ENCODE results near the gene MRPS31.

MRPS31 gene

GRCh38 chr13:40765602-40766001 lies 5.4 kb downstream of the MRPS31 start:
- DNase-seq (ENCODE audit: low spot score), result no peak
- in situ Hi-C loops (cut with MboI; ENCODE audit: low pct_unique_long_range_greater_than_20kb, low sequenced_read_pairs, unreplicated experiment), result no loop called here
- no peak for TF ChIP-seq CTCF (IDR thresholded peaks at IDR 0.05; ENCODE audit: extremely low read depth, insufficient read depth, missing control alignments)

GRCh38 chr13:40764587-40765403 lies 6.2 kb downstream of the MRPS31 start:
- no peak for DNase-seq (ENCODE audit: low spot score)
- no peak for TF ChIP-seq CTCF (IDR thresholded peaks at IDR 0.05; ENCODE audit: extremely low read depth, insufficient read depth, missing control alignments)
- in situ Hi-C loops (cut with MboI; ENCODE audit: low pct_unique_long_range_greater_than_20kb, low sequenced_read_pairs, unreplicated experiment), result no loop called here

- in situ Hi-C loops (cut with MboI; ENCODE audit: low pct_unique_long_range_greater_than_20kb, low sequenced_read_pairs, unreplicated experiment), result no loop called here
- TF ChIP-seq CTCF (IDR thresholded peaks at IDR 0.05; ENCODE audit: extremely low read depth, insufficient read depth, missing control alignments), result no peak
- DNase-seq (ENCODE audit: low spot score), result no peak
Observed at GRCh38 chr13:40762849-40763248, 8.1 kb downstream of the MRPS31 start.

- DNase-seq (ENCODE audit: low spot score), result no peak
- in situ Hi-C loops (cut with MboI; ENCODE audit: low pct_unique_long_range_greater_than_20kb, low sequenced_read_pairs, unreplicated experiment), result no loop called here
- TF ChIP-seq CTCF (IDR thresholded peaks at IDR 0.05; ENCODE audit: extremely low read depth, insufficient read depth, missing control alignments), result no peak
Observed at GRCh38 chr13:40758811-40759210, 12.2 kb downstream of the MRPS31 start.

GRCh38 chr13:40756042-40756441 lies 14.9 kb downstream of the MRPS31 start:
- no peak for DNase-seq (ENCODE audit: low spot score)
- no peak for TF ChIP-seq CTCF (IDR thresholded peaks at IDR 0.05; ENCODE audit: extremely low read depth, insufficient read depth, missing control alignments)
- in situ Hi-C loops (cut with MboI; ENCODE audit: low pct_unique_long_range_greater_than_20kb, low sequenced_read_pairs, unreplicated experiment), result no loop called here

GRCh38 chr13:40755082-40755700 lies 15.8 kb downstream of the MRPS31 start:
- no peak for DNase-seq (ENCODE audit: low spot score)
- in situ Hi-C loops (cut with MboI; ENCODE audit: low pct_unique_long_range_greater_than_20kb, low sequenced_read_pairs, unreplicated experiment), result no loop called here
- TF ChIP-seq CTCF (IDR thresholded peaks at IDR 0.05; ENCODE audit: extremely low read depth, insufficient read depth, missing control alignments), result no peak

Data from GM13977 (cell line).